ENCODE data around the gene RIPPLY3.

Gene RIPPLY3

GRCh38 chr21:37064841-37065240 is 58.3 kb downstream of the RIPPLY3 start:
- DNase-seq = no peak

GRCh38 chr21:37065561-37066177 is 59.2 kb downstream of the RIPPLY3 start:
- DNase-seq = no peak

Data from CD4-positive, alpha-beta T cell treated with Interleukin-4 for 1 hour (primary cell).